ENCODE measurements around the gene GREB1.

DNA sequence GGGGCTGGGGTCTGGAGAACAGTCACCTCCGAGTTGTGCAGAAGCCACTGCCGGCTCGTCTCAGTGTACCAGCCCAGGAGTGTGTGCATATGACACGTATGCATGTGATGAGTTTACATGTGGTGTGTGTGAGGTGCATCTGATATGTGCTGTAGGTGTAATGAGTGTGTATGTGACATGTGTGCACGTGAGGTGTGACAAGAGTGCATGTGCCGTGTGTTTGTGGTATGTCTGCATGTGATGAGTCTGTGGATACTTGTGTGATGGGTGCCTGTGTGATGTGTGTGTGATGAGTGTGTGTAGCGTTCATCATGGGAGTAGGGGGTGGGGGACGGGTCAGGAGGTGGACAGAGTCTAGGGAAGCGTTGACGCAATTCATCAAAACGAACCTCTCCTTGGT lies 123.3 kb downstream of the GREB1 start:
- TF ChIP-seq, protein P1, sequence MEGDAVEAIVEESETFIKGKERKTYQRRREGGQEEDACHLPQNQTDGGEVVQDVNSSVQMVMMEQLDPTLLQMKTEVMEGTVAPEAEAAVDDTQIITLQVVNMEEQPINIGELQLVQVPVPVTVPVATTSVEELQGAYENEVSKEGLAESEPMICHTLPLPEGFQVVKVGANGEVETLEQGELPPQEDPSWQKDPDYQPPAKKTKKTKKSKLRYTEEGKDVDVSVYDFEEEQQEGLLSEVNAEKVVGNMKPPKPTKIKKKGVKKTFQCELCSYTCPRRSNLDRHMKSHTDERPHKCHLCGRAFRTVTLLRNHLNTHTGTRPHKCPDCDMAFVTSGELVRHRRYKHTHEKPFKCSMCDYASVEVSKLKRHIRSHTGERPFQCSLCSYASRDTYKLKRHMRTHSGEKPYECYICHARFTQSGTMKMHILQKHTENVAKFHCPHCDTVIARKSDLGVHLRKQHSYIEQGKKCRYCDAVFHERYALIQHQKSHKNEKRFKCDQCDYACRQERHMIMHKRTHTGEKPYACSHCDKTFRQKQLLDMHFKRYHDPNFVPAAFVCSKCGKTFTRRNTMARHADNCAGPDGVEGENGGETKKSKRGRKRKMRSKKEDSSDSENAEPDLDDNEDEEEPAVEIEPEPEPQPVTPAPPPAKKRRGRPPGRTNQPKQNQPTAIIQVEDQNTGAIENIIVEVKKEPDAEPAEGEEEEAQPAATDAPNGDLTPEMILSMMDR (conservative IDR thresholded peaks at IDR 0.05; ENCODE audit: low read depth, low read length) = no peak
- TF ChIP-seq EZH2 (IDR thresholded peaks at IDR 0.05; ENCODE audit: borderline replicate concordance, low read depth, low read length, poor library complexity, severe bottlenecking) = no peak
